ENCODE results near the gene ILKAP. TPM values are rescaled to one million over a fixed set of nuclear protein-coding genes. Genes with fewer than 3 reads are reported as not detected.

ILKAP gene
- total and polyA plus RNA-seq, 7 donors = 31.8 to 66.6 (median 43.8) TPM

DNA sequence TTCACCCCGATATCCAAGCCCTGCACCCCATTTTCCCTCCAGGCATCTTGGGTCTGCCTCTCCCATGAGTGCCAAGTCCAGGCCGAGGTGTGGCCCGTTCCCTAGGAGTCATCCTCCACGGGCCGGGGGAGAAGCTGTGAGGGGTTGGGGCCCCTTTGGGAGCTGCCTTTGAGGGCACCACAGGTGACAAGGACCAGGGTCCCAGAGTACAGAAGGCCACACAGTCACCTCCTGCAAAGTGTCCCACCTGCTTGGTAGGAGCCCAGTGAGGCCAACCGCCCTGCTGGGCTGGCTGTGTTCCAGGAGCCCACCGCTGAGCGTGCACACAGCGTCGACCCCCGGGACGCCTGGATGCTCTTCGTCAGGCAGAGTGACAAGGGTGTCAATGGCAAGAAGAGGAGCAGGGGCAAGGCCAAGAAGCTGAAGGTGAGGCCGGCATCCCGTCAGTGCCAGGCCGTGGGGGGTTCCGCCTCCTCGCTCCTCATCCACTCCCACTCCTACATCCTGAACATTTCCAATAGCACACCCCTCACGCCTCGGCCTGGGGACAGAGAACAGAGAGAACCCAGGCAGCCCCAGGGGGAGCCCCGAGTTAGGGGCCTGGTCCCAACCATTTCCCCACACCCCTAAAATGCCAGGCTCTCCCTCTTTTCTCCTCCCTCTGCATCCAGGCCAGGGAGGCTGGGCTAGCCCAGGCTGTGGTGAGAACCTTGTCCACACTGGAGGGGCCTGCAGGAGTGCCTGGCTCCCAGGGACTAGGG is 42.0 kb downstream of the ILKAP start:
- Histone ChIP-seq H3K27me3 (ENCODE audit: insufficient read depth in 3 of 3, low read length in 2 of 3) (peaks cover 0 to 28% (median 5%) of the 10 kb centered on the region in 3 donors), H3K27ac (no peak overlapping the region), H3K4me1 (peaks cover 12% of the 10 kb centered on the region), H3K4me3 (no peak overlapping the region), H3K36me3 (ENCODE audit: insufficient read depth in 1 of 2, low read depth in 1 of 2) (no peaks in the 10 kb centered on the region), H3K9me3 (no peaks in the 10 kb centered on the region)
- DNase-seq (peak in 1 of 2 donors; percentile 49), ATAC-seq (no peak)
- intact Hi-C loops (cut with DNase I) = loop anchor here (5.0 kb wide), 1 partner anchor 101 kb away; no protein-coding TSS in a partner anchor
- 84 to 86% (median 85%) methylated on average over 21 of the region's 21 CpGs for WGBS, 3 donors
- TF ChIP-seq, protein P1, sequence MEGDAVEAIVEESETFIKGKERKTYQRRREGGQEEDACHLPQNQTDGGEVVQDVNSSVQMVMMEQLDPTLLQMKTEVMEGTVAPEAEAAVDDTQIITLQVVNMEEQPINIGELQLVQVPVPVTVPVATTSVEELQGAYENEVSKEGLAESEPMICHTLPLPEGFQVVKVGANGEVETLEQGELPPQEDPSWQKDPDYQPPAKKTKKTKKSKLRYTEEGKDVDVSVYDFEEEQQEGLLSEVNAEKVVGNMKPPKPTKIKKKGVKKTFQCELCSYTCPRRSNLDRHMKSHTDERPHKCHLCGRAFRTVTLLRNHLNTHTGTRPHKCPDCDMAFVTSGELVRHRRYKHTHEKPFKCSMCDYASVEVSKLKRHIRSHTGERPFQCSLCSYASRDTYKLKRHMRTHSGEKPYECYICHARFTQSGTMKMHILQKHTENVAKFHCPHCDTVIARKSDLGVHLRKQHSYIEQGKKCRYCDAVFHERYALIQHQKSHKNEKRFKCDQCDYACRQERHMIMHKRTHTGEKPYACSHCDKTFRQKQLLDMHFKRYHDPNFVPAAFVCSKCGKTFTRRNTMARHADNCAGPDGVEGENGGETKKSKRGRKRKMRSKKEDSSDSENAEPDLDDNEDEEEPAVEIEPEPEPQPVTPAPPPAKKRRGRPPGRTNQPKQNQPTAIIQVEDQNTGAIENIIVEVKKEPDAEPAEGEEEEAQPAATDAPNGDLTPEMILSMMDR (IDR thresholded peaks at IDR 0.05) = no peak

DNA sequence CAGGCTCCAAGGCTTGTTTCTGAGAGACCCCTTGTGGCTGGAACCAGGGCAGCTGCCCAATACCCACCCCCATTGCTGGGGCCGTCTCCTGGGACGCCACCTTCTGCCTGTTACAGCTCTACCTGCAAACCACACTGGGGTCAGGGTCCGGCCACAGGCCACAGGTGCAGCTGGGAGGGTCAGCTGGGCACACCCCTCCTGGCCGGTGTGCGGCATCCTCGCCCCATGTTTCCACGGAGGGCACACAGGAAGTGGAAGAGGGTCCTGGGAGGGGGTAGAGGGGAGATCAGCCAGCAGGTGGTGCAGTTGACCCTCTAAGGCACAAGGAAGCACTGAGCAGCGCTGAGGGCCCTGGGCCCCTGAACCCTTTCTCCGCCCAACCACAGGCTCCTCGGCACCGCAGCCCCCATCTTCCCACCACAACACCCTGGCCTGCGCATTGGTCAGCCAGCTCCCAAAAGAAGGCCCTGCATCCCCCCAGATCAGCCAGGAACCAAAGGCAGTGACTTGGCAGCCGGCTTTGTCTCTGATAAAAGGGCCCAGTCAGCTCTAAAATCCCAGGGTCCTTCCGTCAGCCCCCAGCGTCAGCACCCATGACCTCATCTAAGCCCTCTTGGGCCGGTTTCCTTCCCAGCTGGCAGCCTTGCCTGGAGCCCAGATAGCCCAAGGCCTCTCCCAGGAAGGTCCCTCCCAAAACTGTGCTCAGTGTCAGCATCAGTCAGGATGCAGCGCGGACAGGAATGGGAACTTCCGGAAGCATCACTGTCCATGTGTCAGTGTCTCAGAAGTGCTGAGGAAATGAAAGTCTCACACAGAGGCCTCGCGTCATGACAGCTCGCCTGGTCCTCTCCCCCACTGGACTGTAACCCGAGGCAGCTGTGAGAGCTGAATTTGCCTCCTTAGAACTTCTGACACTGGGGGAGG is 43.0 kb downstream of the ILKAP start:
- Histone ChIP-seq H3K9me3 (no peaks in the 10 kb centered on the region), H3K4me3 (no peak overlapping the region), H3K27me3 (ENCODE audit: insufficient read depth in 3 of 3, low read length in 2 of 3) (peaks cover 0 to 28% (median 5%) of the 10 kb centered on the region in 3 donors), H3K4me1 (peaks cover 11% of the 10 kb centered on the region), H3K27ac (no peak overlapping the region), H3K36me3 (ENCODE audit: insufficient read depth in 1 of 2, low read depth in 1 of 2) (no peaks in the 10 kb centered on the region)
- 57 to 66% (median 60%) methylated on average over 23 of the region's 23 CpGs for WGBS, 3 donors
- TF ChIP-seq, protein P1 (IDR thresholded peaks at IDR 0.05) = peak; percentile 8
- DNase-seq (peak; percentile 17 to 57), ATAC-seq (peak in 2 of 4 donors; percentile 2 to 11)
- intact Hi-C loops (cut with DNase I) = loop anchor here (5.0 kb wide), 1 partner anchor 102 kb away; no protein-coding TSS in a partner anchor

- H3K27ac ChIP-seq = no peak overlapping the region
- DNase-seq (peak; percentile 17 to 53), ATAC-seq (no peak)
- peaks cover 0 to 28% (median 5%) of the 10 kb centered on the region in 3 donors for H3K27me3 ChIP-seq (ENCODE audit: insufficient read depth in 3 of 3, low read length in 2 of 3)
- no peaks in the 10 kb centered on the region for H3K9me3 ChIP-seq
- intact Hi-C loops (cut with DNase I) = loop anchor here (5.0 kb wide), 1 partner anchor 103 kb away; no protein-coding TSS in a partner anchor
- TF ChIP-seq, protein P1 (IDR thresholded peaks at IDR 0.05) = no peak
- H3K4me3 ChIP-seq = peak overlapping the region; percentile 49
- no peaks in the 10 kb centered on the region for H3K36me3 ChIP-seq (ENCODE audit: insufficient read depth in 1 of 2, low read depth in 1 of 2)
- H3K4me1 ChIP-seq = peaks cover 19% of the 10 kb centered on the region
- WGBS, 3 donors = 41 to 50% (median 48%) methylated on average over 10 of the region's 10 CpGs
These were observed 43.8 kb downstream of the ILKAP start for GRCh38 chr2:238159661-238160205.

DNA sequence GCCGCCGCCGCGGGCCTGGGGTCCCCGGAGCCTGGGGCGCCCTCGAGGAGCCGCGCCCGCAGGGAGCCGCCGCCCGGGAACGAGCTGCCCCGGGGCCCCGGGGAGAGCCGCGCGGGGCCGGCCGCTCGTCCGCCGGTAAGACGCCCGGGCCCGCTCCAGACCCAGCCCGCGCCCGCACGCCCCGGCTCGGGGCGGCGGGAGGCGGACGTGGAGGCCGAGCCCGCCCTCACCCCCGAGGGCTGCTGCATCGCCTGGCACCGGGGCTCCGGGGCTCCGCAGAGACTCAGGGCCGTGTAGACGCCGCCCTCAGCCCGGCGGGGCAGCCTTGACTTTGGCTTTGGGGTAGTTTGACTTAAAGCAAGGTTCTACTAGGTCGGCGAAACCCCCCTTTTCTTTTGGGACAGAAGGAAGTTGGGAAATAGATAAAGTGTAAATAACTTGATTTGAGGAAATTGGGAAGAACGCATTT is 44.4 kb downstream of the ILKAP start:
- DNase-seq = peak in 1 of 2 donors; percentile 16
- H3K27ac ChIP-seq = no peak overlapping the region
- peaks cover 25% of the 10 kb centered on the region for H3K4me1 ChIP-seq
- no peaks in the 10 kb centered on the region for H3K9me3 ChIP-seq
- peaks cover 0 to 26% (median 5%) of the 10 kb centered on the region in 3 donors for H3K27me3 ChIP-seq (ENCODE audit: insufficient read depth in 3 of 3, low read length in 2 of 3)
- intact Hi-C loops (cut with DNase I) = no loop called here
- peak overlapping the region; percentile 49 for H3K4me3 ChIP-seq
- TF ChIP-seq, protein P1 (IDR thresholded peaks at IDR 0.05) = no peak
- H3K36me3 ChIP-seq (ENCODE audit: insufficient read depth in 1 of 2, low read depth in 1 of 2) = no peaks in the 10 kb centered on the region
- no peak for ATAC-seq
- WGBS, 3 donors = 3 to 7% (median 3%) methylated on average over 35 to 52 of the region's 52 CpGs

All from psoas muscle (tissue), 8 donors.